GM12878 (cell line): ENCODE results near the gene ARHGEF38. TPM values are rescaled to one million over a fixed set of nuclear protein-coding genes. Genes with fewer than 3 reads are reported as not detected.

Experiments used
- ATAC-seq: fragments of 200-7000 bp; cut with Tn5 transposase; 3 replicates; pipeline ENCODE4 v1.9.1; 2020; ENCODE audit warnings: mild to moderate bottlenecking, moderate library complexity
- BruUV-seq: library from RNA; stranded (reverse); fragments of 400-500 nt; replicated peaks from 2 replicates; lab custom pipeline; 2021; lab: Mats Ljungman, UMichigan
- CTCF ChIA-PET: fragments of 300-600 bp; sonication (Branson Sonifier 250); formaldehyde crosslinking; extraction: SDS; loops from one replicate; lab custom pipeline; 2021; ENCODE audit warnings: inconsistent platforms; lab: Yijun Ruan, JAX
- POLR2A ChIA-PET: fragments of 350-600 bp; formaldehyde crosslinking; extraction: SDS; loops from one replicate; lab custom pipeline; 2021; ENCODE audit warnings: inconsistent platforms; lab: Charles Lee
- RAD21 ChIA-PET: fragments of 300-600 bp; sonication (Branson Sonifier 250); formaldehyde crosslinking; loops from one replicate; lab custom pipeline; 2023; ENCODE audit warnings: antibody characterized with exemption; ENCODE audit not compliant: unreplicated experiment; lab: Charles Lee
- SMC1A ChIA-PET: fragments of 300-600 bp; sonication (Branson Sonifier 250); formaldehyde crosslinking; loops from one replicate; lab custom pipeline; 2023; ENCODE audit not compliant: unreplicated experiment, uncharacterized antibody; lab: Charles Lee
- DNase-seq: peaks from one replicate; pipeline ENCODE4 v3.0.0-alpha.2; 2011; ENCODE audit warnings: low read depth, low spot score
- FAIRE-seq: peaks from 3 replicates; lab custom pipeline; 2011; peaks lifted over from hg19 to GRCh38; lab: Jason Lieb, UNC
- H2AFZ ChIP-seq: 2 replicates; pipeline ENCODE4 v1.6.0; 2011; ENCODE audit warnings: low read depth, low read length, control low read depth; ENCODE audit not compliant: control insufficient read depth
- H3K27ac ChIP-seq: 2 replicates; pipeline ENCODE4 v1.5.1; 2011; ENCODE audit warnings: control low read depth; ENCODE audit not compliant: control insufficient read depth, insufficient read depth
- H3K27me3 ChIP-seq, 2 experiments: replicated peaks in 1 of 2; 2 replicates each; pipeline versions ENCODE4 v1.6.0 to v1.6.1; 2011; ENCODE audit warnings: low read length in 1 of 2; ENCODE audit not compliant: control insufficient read depth in 2 of 2, insufficient read depth in 2 of 2
- H3K36me3 ChIP-seq, 2 experiments: 2 replicates each; pipeline ENCODE4 v1.5.1; 2011; ENCODE audit warnings: low read length in 1 of 2; ENCODE audit not compliant: control insufficient read depth in 2 of 2, insufficient read depth in 2 of 2
- H3K4me1 ChIP-seq: 2 replicates; pipeline ENCODE4 v1.6.1; 2011; ENCODE audit warnings: mild to moderate bottlenecking, low read length, moderate library complexity, mixed read lengths; ENCODE audit not compliant: control insufficient read depth, insufficient read depth
- H3K4me2 ChIP-seq: 2 replicates; pipeline ENCODE4 v1.6.0; 2011; ENCODE audit warnings: control low read depth; ENCODE audit not compliant: control insufficient read depth, insufficient read depth
- H3K4me3 ChIP-seq: fragments of 200-600 bp; sonication (generic); 2 replicates; pipeline ENCODE4 v1.5.1; 2016
- H3K79me2 ChIP-seq: 2 replicates; pipeline ENCODE4 v1.6.0; 2011; ENCODE audit warnings: low read length; ENCODE audit not compliant: control insufficient read depth, insufficient read depth
- H3K9ac ChIP-seq: 2 replicates; pipeline ENCODE4 v1.8.0; 2011; ENCODE audit warnings: low read length, control low read depth, mixed read lengths; ENCODE audit not compliant: control insufficient read depth, insufficient read depth
- H3K9me3 ChIP-seq: replicated peaks from 3 replicates; pipeline ENCODE4 v1.5.1; 2011; ENCODE audit warnings: mild to moderate bottlenecking, low read length; ENCODE audit not compliant: control insufficient read depth, insufficient read depth
- H4K20me1 ChIP-seq: 2 replicates; pipeline ENCODE4 v1.6.0; 2011; ENCODE audit not compliant: control insufficient read depth, insufficient read depth
- BACH1 ChIP-seq: fragments of 450-650 bp; IDR thresholded peaks from 2 replicates; pipeline ENCODE4 v1.6.1; 2017; ENCODE audit warnings: mild to moderate bottlenecking, borderline replicate concordance
- CHD2 ChIP-seq: IDR thresholded peaks from 2 replicates; pipeline ENCODE4 v1.6.1; 2011; ENCODE audit warnings: low read depth, low read length, improper control_type of control experiment, borderline replicate concordance
- EZH2 ChIP-seq: IDR thresholded peaks from 2 replicates; pipeline ENCODE4 v1.6.1; 2012; ENCODE audit warnings: low read depth, mild to moderate bottlenecking, control low read depth, inconsistent platforms, low read length, borderline replicate concordance; ENCODE audit not compliant: control insufficient read depth
- FOXK2 ChIP-seq: fragments of 450-650 bp; IDR thresholded peaks from 2 replicates; pipeline ENCODE4 v1.6.1; 2017; ENCODE audit warnings: mild to moderate bottlenecking, moderate library complexity
- LARP7 ChIP-seq: fragments of 450-650 bp; IDR thresholded peaks from 2 replicates; pipeline ENCODE4 v1.6.1; 2017; ENCODE audit warnings: mild to moderate bottlenecking
- POLR2A ChIP-seq: IDR thresholded peaks from 2 replicates; pipeline ENCODE4 v1.6.1; 2011; ENCODE audit warnings: low read depth, mild to moderate bottlenecking, low read length
- SUZ12 ChIP-seq: fragments of 200-600 bp; sonication (generic); IDR thresholded peaks from one replicate; pipeline ENCODE4 v1.6.1; 2018; ENCODE audit warnings: antibody characterized with exemption, mild to moderate bottlenecking; ENCODE audit not compliant: unreplicated experiment
- WGBS: methylation state at CpG from one replicate; pipeline ENCODE4 v1.1.6; 2016; ENCODE audit warnings: low lambda C conversion rate; ENCODE audit not compliant: insufficient replicate concordance, insufficient coverage; ENCODE audit errors: missing lambda C conversion rate; 5-methylcytosine and 5-hydroxymethylcytosine counted together
- in situ Hi-C: fragments of 300-500 bp; cut with MboI; formaldehyde crosslinking; loops from 9 replicates; pipeline ENCODE4 v1.14.3; 2018; ENCODE audit warnings: mixed read lengths
- intact Hi-C: fragments of 100-400 bp; cut with micrococcal nuclease; formaldehyde crosslinking; loops from one replicate; pipeline ENCODE4 v1.14.2; 2022; ENCODE audit not compliant: unreplicated experiment
- polyA plus RNA-seq, 11 experiments: library from polyadenylated mRNA; depleted of rRNA in 4 of 11; unstranded in 6 of 11; stranded (reverse) in 5 of 11; fragments of >200 nt; fragmentation: Nextera tagmentation in 4 of 11; fragmentation: Illumina TruSeq in 1 of 11; extraction: Ambion mirVana in 4 of 11; extraction: Trizol in 1 of 11; gene quantifications; 1 replicate in 1 of 11; 2 replicates in 10 of 11; pipeline versions ENCODE4 v1.2.1 to v1.2.3, GENCODE V29; 2011 to 2016; ENCODE audit warnings: inconsistent platforms in 2 of 11, missing spikeins in 2 of 11, low read depth in 1 of 11
- total RNA-seq, 4 experiments: library from RNA; depleted of rRNA in 3 of 4; stranded (reverse); fragments of >200 nt in 3 of 4; fragmentation: Illumina TruSeq in 1 of 4; extraction: Trizol in 1 of 4; gene quantifications; 2 replicates each; pipeline versions ENCODE4 v1.2.1 to v1.2.3, GENCODE V29; 2013 to 2021
- TF ChIP-seq, protein P1 (sequence below): fragments of 450-650 bp; IDR thresholded peaks from 2 replicates; pipeline ENCODE4 v1.6.1; 2016; ENCODE audit warnings: mild to moderate bottlenecking, moderate library complexity, borderline replicate concordance
- TF ChIP-seq, protein P2 (sequence below): IDR thresholded peaks from 2 replicates; pipeline ENCODE4 v1.6.1; 2011; ENCODE audit warnings: mild to moderate bottlenecking, low read depth, low read length, moderate library complexity; ENCODE audit not compliant: insufficient replicate concordance
- TF ChIP-seq, protein P3 (sequence below): fragments of 450-650 bp; IDR thresholded peaks from 2 replicates; pipeline ENCODE4 v1.6.1; 2014; ENCODE audit warnings: mild to moderate bottlenecking
- TF ChIP-seq, protein P4 (sequence below): fragments of 450-650 bp; IDR thresholded peaks from 2 replicates; pipeline ENCODE4 v1.6.1; 2017; ENCODE audit warnings: mild to moderate bottlenecking, moderate library complexity

Gene ARHGEF38
- total and polyA plus RNA-seq, 10 of the 15 experiments (the other 5 are each of a cell fraction or from before 2014, with no cell fraction given): 0.01 to 1.1 (median 0.09) TPM; not detected in 2

DNA sequence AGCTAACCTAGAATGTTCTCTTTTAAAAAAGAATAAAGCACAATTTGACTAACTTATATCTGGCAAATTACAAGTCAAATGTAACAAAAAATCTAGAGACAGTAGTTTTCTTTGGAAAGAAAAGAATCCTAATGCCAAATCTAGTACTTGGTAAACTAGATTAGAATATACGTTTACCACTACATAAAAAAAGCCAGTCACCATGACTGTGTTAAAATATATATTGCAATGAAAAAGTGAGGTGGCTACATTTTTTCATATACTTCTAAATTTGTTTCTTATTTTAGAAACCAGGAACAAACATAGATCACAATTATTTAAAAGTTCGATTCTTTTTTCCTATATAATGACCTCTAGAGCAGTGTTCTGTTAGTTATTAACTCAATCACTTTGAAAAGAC, 48.9 kb upstream of the ARHGEF38 start:
- CTCF ChIA-PET: interaction anchor here (0.6 to 4.4 kb wide), 7 partner anchors 13 to 216 kb away, joined by 3 to 19 read pairs (median 3); partner anchors contain the start of gene PPA2
- TF ChIP-seq POLR2A: no peak
- TF ChIP-seq SUZ12: no peak
- no peak for TF ChIP-seq LARP7
- no peak for TF ChIP-seq CHD2
- TF ChIP-seq, protein P1, sequence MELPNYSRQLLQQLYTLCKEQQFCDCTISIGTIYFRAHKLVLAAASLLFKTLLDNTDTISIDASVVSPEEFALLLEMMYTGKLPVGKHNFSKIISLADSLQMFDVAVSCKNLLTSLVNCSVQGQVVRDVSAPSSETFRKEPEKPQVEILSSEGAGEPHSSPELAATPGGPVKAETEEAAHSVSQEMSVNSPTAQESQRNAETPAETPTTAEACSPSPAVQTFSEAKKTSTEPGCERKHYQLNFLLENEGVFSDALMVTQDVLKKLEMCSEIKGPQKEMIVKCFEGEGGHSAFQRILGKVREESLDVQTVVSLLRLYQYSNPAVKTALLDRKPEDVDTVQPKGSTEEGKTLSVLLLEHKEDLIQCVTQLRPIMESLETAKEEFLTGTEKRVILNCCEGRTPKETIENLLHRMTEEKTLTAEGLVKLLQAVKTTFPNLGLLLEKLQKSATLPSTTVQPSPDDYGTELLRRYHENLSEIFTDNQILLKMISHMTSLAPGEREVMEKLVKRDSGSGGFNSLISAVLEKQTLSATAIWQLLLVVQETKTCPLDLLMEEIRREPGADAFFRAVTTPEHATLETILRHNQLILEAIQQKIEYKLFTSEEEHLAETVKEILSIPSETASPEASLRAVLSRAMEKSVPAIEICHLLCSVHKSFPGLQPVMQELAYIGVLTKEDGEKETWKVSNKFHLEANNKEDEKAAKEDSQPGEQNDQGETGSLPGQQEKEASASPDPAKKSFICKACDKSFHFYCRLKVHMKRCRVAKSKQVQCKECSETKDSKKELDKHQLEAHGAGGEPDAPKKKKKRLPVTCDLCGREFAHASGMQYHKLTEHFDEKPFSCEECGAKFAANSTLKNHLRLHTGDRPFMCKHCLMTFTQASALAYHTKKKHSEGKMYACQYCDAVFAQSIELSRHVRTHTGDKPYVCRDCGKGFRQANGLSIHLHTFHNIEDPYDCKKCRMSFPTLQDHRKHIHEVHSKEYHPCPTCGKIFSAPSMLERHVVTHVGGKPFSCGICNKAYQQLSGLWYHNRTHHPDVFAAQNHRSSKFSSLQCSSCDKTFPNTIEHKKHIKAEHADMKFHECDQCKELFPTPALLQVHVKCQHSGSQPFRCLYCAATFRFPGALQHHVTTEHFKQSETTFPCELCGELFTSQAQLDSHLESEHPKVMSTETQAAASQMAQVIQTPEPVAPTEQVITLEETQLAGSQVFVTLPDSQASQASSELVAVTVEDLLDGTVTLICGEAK: no peak
- TF ChIP-seq, protein P2, sequence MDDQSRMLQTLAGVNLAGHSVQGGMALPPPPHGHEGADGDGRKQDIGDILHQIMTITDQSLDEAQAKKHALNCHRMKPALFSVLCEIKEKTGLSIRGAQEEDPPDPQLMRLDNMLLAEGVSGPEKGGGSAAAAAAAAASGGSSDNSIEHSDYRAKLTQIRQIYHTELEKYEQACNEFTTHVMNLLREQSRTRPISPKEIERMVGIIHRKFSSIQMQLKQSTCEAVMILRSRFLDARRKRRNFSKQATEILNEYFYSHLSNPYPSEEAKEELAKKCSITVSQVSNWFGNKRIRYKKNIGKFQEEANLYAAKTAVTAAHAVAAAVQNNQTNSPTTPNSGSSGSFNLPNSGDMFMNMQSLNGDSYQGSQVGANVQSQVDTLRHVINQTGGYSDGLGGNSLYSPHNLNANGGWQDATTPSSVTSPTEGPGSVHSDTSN: no peak
- TF ChIP-seq, protein P3, sequence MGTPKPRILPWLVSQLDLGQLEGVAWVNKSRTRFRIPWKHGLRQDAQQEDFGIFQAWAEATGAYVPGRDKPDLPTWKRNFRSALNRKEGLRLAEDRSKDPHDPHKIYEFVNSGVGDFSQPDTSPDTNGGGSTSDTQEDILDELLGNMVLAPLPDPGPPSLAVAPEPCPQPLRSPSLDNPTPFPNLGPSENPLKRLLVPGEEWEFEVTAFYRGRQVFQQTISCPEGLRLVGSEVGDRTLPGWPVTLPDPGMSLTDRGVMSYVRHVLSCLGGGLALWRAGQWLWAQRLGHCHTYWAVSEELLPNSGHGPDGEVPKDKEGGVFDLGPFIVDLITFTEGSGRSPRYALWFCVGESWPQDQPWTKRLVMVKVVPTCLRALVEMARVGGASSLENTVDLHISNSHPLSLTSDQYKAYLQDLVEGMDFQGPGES: no peak
- TF ChIP-seq EZH2: no peak
- TF ChIP-seq BACH1: no peak
- TF ChIP-seq FOXK2: no peak
- TF ChIP-seq, protein P4, sequence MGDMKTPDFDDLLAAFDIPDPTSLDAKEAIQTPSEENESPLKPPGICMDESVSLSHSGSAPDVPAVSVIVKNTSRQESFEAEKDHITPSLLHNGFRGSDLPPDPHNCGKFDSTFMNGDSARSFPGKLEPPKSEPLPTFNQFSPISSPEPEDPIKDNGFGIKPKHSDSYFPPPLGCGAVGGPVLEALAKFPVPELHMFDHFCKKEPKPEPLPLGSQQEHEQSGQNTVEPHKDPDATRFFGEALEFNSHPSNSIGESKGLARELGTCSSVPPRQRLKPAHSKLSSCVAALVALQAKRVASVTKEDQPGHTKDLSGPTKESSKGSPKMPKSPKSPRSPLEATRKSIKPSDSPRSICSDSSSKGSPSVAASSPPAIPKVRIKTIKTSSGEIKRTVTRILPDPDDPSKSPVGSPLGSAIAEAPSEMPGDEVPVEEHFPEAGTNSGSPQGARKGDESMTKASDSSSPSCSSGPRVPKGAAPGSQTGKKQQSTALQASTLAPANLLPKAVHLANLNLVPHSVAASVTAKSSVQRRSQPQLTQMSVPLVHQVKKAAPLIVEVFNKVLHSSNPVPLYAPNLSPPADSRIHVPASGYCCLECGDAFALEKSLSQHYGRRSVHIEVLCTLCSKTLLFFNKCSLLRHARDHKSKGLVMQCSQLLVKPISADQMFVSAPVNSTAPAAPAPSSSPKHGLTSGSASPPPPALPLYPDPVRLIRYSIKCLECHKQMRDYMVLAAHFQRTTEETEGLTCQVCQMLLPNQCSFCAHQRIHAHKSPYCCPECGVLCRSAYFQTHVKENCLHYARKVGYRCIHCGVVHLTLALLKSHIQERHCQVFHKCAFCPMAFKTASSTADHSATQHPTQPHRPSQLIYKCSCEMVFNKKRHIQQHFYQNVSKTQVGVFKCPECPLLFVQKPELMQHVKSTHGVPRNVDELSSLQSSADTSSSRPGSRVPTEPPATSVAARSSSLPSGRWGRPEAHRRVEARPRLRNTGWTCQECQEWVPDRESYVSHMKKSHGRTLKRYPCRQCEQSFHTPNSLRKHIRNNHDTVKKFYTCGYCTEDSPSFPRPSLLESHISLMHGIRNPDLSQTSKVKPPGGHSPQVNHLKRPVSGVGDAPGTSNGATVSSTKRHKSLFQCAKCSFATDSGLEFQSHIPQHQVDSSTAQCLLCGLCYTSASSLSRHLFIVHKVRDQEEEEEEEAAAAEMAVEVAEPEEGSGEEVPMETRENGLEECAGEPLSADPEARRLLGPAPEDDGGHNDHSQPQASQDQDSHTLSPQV: no peak
- POLR2A ChIA-PET: no interaction called here
- Histone ChIP-seq H3K4me3 (no peak overlapping the region), H3K9me3 (no peaks in the 10 kb centered on the region; the same call in 2 of the 3 replicates), H3K27ac (no peak overlapping the region), H3K79me2 (no peaks in the 10 kb centered on the region), H3K4me1 (no peaks in the 10 kb centered on the region), H3K36me3 (no peaks in the 10 kb centered on the region), H4K20me1 (no peaks in the 10 kb centered on the region), H2AFZ (no peak overlapping the region), H3K27me3 (no peaks in the 10 kb centered on the region), H3K4me2 (no peak overlapping the region), H3K9ac (no peak overlapping the region)
- 90% methylated on average over 2 of the region's 2 CpGs for whole genome bisulfite sequencing
- in situ Hi-C loops (no loop called here), intact Hi-C loops (loop anchor here (10.0 kb wide), 1 partner anchor 691 kb away; no protein-coding TSS in a partner anchor)
- RAD21 ChIA-PET: interaction anchor here (1.1 to 1.3 kb wide), 3 partner anchors 17 to 208 kb away, joined by 3 read pairs; no protein-coding TSS in a partner anchor
- DNase-seq (no peak), ATAC-seq (no peak), FAIRE-seq (no peak)
- no TSS peak for BruUV-seq
- SMC1A ChIA-PET: no interaction called here
